OCI-LY1 (cell line): Measurements from ENCODE around the gene NASP.

Experiments
- H2AFZ ChIP-seq: fragments of 200-600 bp; sonication (generic), shearing (Covaris generic); 2 replicates; pipeline ENCODE4 v1.6.0; 2014; ENCODE audit warnings: antibody characterized with exemption, mild to moderate bottlenecking, low read length
- H3F3A ChIP-seq: fragments of 200-600 bp; sonication (generic), shearing (Covaris generic); 2 replicates; pipeline ENCODE4 v1.6.0; 2014; ENCODE audit warnings: mild to moderate bottlenecking, antibody characterized with exemption, low read length, moderate library complexity; ENCODE audit not compliant: insufficient read depth
- H3K27ac ChIP-seq: fragments of 200-600 bp; sonication (generic); 2 replicates; pipeline ENCODE4 v1.5.1; 2014; ENCODE audit warnings: low read length, mixed run types, mild to moderate bottlenecking, low read depth; ENCODE audit not compliant: poor library complexity, severe bottlenecking
- H3K27me3 ChIP-seq: fragments of 200-600 bp; sonication (generic); 2 replicates; pipeline ENCODE4 v1.6.0; 2014; ENCODE audit warnings: antibody characterized with exemption, mild to moderate bottlenecking, low read length, moderate library complexity; ENCODE audit not compliant: insufficient read depth
- H3K36me3 ChIP-seq: fragments of 200-600 bp; sonication (generic); 2 replicates; pipeline ENCODE4 v1.6.1; 2014; ENCODE audit warnings: mild to moderate bottlenecking, antibody characterized with exemption, low read length, moderate library complexity, mixed read lengths; ENCODE audit not compliant: insufficient read depth
- H3K4me1 ChIP-seq: fragments of 200-600 bp; sonication (generic); 2 replicates; pipeline ENCODE4 v1.5.1; 2014; ENCODE audit warnings: mild to moderate bottlenecking, low read length, moderate library complexity; ENCODE audit not compliant: insufficient read depth, severe bottlenecking
- H3K4me2 ChIP-seq: fragments of 200-600 bp; sonication (generic), shearing (Covaris generic); 2 replicates; pipeline ENCODE4 v1.6.1; 2014; ENCODE audit warnings: low read length
- H3K4me3 ChIP-seq: fragments of 200-600 bp; sonication (generic); 2 replicates; pipeline ENCODE4 v1.5.1; 2014; ENCODE audit warnings: low read length, low read depth, mild to moderate bottlenecking, mixed read lengths; ENCODE audit not compliant: poor library complexity, severe bottlenecking
- H3K79me2 ChIP-seq: fragments of 200-600 bp; shearing (Covaris generic); 2 replicates; pipeline ENCODE4 v1.6.1; 2016; ENCODE audit warnings: mixed run types, low read length, mixed read lengths; ENCODE audit not compliant: insufficient read depth
- H3K9ac ChIP-seq: fragments of 200-600 bp; sonication (generic), shearing (Covaris generic); 2 replicates; pipeline ENCODE4 v1.6.1; 2014; ENCODE audit warnings: mild to moderate bottlenecking, low read length, mixed read lengths
- H3K9me2 ChIP-seq: fragments of 200-600 bp; sonication (generic), shearing (Covaris generic); 2 replicates; pipeline ENCODE4 v1.6.1; 2014; ENCODE audit warnings: low read depth, mild to moderate bottlenecking, low read length, mixed read lengths
- H3K9me3 ChIP-seq: fragments of 200-600 bp; shearing (Covaris generic); 2 replicates; pipeline ENCODE4 v1.6.1; 2014; ENCODE audit warnings: low read length, mixed read lengths
- H4K20me1 ChIP-seq: fragments of 200-600 bp; sonication (generic), shearing (Covaris generic); 2 replicates; pipeline ENCODE4 v1.6.0; 2016; ENCODE audit warnings: mild to moderate bottlenecking, low read length; ENCODE audit not compliant: insufficient read depth
- CTCF ChIP-seq: fragments of 200-600 bp; sonication (generic), shearing (Covaris generic); IDR thresholded peaks from 2 replicates; pipeline ENCODE4 v1.5.1; 2017; ENCODE audit warnings: mild to moderate bottlenecking, antibody characterized with exemption, low read length, moderate library complexity, mixed read lengths
- EZH2 ChIP-seq: fragments of 200-600 bp; sonication (generic), shearing (Covaris generic); IDR thresholded peaks from 2 replicates; pipeline ENCODE4 v1.8.0; 2017; ENCODE audit warnings: borderline replicate concordance, mixed run types, mild to moderate bottlenecking, antibody characterized with exemption, low read length, moderate library complexity, mixed read lengths

Gene NASP

DNA sequence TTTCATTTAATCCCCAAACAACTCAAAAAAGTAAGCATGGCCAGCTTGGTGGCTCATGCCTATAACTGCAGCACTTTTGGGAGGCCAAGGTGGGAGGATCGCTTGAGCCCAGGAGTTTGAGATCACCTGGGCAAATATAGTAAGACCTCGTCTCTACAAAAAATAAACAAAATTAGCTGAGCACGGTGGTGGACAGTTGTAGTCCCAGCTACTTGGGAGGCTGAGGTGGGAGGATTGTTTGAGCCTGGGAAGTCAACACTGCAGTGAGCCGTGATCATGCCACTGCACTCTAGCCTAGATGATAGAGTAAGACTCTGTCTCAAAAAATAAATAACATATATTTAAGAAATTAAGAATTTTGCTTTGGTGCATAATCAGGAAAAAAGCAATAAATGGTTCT lies 39.3 kb upstream of the NASP start:
- Histone ChIP-seq H3K9me3 (no peaks in the 10 kb centered on the region), H3K27ac (no peak overlapping the region), H4K20me1 (no peaks in the 10 kb centered on the region), H3K9ac (no peak overlapping the region), H3K27me3 (no peaks in the 10 kb centered on the region), H3K4me2 (no peak overlapping the region), H3F3A (no peaks in the 10 kb centered on the region), H3K9me2 (no peaks in the 10 kb centered on the region), H3K79me2 (no peaks in the 10 kb centered on the region), H3K36me3 (no peaks in the 10 kb centered on the region), H3K4me3 (no peak overlapping the region), H3K4me1 (peaks cover 23% of the 10 kb centered on the region), H2AFZ (no peak overlapping the region)
- TF ChIP-seq EZH2 (no peak), CTCF (no peak)

- TF ChIP-seq EZH2 (no peak), CTCF (no peak)
- Histone ChIP-seq H2AFZ (no peak overlapping the region), H3K79me2 (no peaks in the 10 kb centered on the region), H3K4me1 (peaks cover 26% of the 10 kb centered on the region), H3K27ac (no peak overlapping the region), H3K9ac (no peak overlapping the region), H3K4me2 (no peak overlapping the region), H3F3A (no peaks in the 10 kb centered on the region), H3K9me3 (no peaks in the 10 kb centered on the region), H4K20me1 (no peaks in the 10 kb centered on the region), H3K4me3 (no peak overlapping the region), H3K36me3 (no peaks in the 10 kb centered on the region), H3K9me2 (no peaks in the 10 kb centered on the region), H3K27me3 (no peaks in the 10 kb centered on the region)
Observed at GRCh38 chr1:45545019-45545493, 38.8 kb upstream of the NASP start.

DNA sequence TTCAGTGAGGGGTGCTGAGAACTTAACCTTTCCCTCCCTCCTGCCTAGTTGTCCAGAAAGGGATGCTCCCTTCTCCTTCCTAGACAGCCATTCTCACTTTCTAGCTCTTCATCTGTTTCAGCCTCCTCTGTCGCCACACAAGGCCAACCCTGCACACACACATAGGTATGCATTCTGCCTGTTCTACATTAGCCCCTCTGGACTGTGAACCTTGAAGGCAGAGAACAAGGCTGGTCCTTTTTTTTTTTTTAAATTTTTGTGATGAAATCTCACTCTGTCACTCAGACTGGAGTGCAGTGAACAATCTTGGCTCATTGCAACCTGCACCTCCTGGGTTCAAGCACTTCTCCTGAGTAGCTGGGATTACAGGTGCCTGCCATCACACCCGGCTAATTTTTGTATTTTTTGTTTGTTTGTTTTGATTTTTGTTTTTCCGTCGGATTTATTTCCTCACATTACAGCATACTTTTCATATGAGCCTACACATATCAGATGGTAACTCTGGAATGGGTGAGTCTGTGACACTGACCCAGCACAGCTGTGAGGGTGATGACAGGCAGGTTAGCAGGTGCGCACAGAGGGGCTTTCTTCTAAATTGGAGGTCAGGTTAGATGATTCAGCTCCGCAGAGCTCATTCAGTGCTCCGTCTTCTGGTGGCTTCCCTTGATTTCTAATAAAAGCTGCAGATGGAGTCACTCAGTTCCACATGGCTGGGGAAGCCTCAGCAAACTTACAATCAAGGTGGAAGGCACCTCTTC lies 38.1 kb upstream of the NASP start:
- H2AFZ ChIP-seq, result no peak overlapping the region
- H3K4me3 ChIP-seq, result no peak overlapping the region
- no peaks in the 10 kb centered on the region for H3K9me3 ChIP-seq
- no peak for TF ChIP-seq CTCF
- TF ChIP-seq EZH2, result no peak
- no peak overlapping the region for H3K27ac ChIP-seq
- H3K9ac ChIP-seq, result no peak overlapping the region
- H3K9me2 ChIP-seq, result no peaks in the 10 kb centered on the region
- no peaks in the 10 kb centered on the region for H3K79me2 ChIP-seq
- H3K4me2 ChIP-seq, result no peak overlapping the region
- peaks cover 31% of the 10 kb centered on the region for H3K4me1 ChIP-seq
- no peaks in the 10 kb centered on the region for H3F3A ChIP-seq
- H3K27me3 ChIP-seq, result no peaks in the 10 kb centered on the region
- H4K20me1 ChIP-seq, result no peaks in the 10 kb centered on the region
- H3K36me3 ChIP-seq, result no peaks in the 10 kb centered on the region
